ENCODE measurements around the gene LCE1A. TPM values are rescaled to one million over a fixed set of nuclear protein-coding genes. Genes with fewer than 3 reads are reported as not detected.
A peak's percentile ranks its signal among the peaks of the same experiment; 100 is the strongest.

Gene LCE1A
- polyA plus RNA-seq, 1 donor (not counting 4 experiments of a cell fraction or from before 2014, with no cell fraction given), result not detected

- TF ChIP-seq EZH2 (IDR thresholded peaks at IDR 0.05; ENCODE audit: low read length) (no peak), CTCF (optimal IDR thresholded peaks at IDR 0.05 in 1 of 3, IDR thresholded peaks at IDR 0.05 in 1 of 3, conservative IDR thresholded peaks at IDR 0.05 in 1 of 3; ENCODE audit: extremely low read depth in 1 of 3, insufficient read depth in 2 of 3, low read length in 3 of 3) (no peak)
Measured at GRCh38 chr1:152811050-152811449, 16.2 kb upstream of the LCE1A start.

GRCh38 chr1:152811671-152812070 is 15.6 kb upstream of the LCE1A start, which contains the start of gene LCE1B:
LCE1B (plus strand) TSS chr1:152811971; CDS start chr1:152812447, 476 bp downstream.
- H3K36me3 ChIP-seq (ENCODE audit: control insufficient read depth in 2 of 2, extremely low read depth in 1 of 2, insufficient read depth in 2 of 2, low read length in 2 of 2), result no peaks in the 10 kb centered on the region
- FAIRE-seq (peak; percentile 58), DNase-seq (ENCODE audit: low read depth, low spot score) (no peak)
- H3K27me3 ChIP-seq (ENCODE audit: control insufficient read depth, extremely low read depth, insufficient read depth, low read length), result no peaks in the 10 kb centered on the region
- peak within 1 kb of the TSS; percentile 25 for H3K4me2 ChIP-seq (ENCODE audit: control insufficient read depth, extremely low read depth, insufficient read depth, low read depth, low read length)
- H3K9me1 ChIP-seq (ENCODE audit: control insufficient read depth, extremely low read depth, insufficient read depth, low read length), result no peaks in the 10 kb centered on the region
- H3K79me2 ChIP-seq (ENCODE audit: control insufficient read depth, insufficient read depth, low read length), result no peaks in the 10 kb centered on the region
- H2AFZ ChIP-seq (ENCODE audit: control insufficient read depth, low read length), result peak within 1 kb of the TSS; percentile 24
- H3K9ac ChIP-seq (ENCODE audit: control insufficient read depth, extremely low read depth, insufficient read depth, low read length), result no peak within 1 kb of the TSS
- H3K4me3 ChIP-seq (ENCODE audit: control insufficient read depth in 2 of 3, extremely low read depth in 1 of 3, insufficient read depth in 2 of 3, low read depth in 1 of 3, low read length in 3 of 3), result no peak within 1 kb of the TSS
- no peaks in the 10 kb centered on the region for H3K9me3 ChIP-seq (ENCODE audit: control insufficient read depth, low read depth, low read length)
- no peak for TF ChIP-seq CTCF (optimal IDR thresholded peaks at IDR 0.05 in 1 of 3, IDR thresholded peaks at IDR 0.05 in 1 of 3, conservative IDR thresholded peaks at IDR 0.05 in 1 of 3; ENCODE audit: extremely low read depth in 1 of 3, insufficient read depth in 2 of 3, low read length in 3 of 3)
- TF ChIP-seq EZH2 (IDR thresholded peaks at IDR 0.05; ENCODE audit: low read length), result no peak
- no peaks in the 10 kb centered on the region for H4K20me1 ChIP-seq (ENCODE audit: control insufficient read depth, extremely low read depth, insufficient read depth, low read length)
- peaks cover 14% of the 10 kb centered on the region for H3K4me1 ChIP-seq (ENCODE audit: control insufficient read depth, extremely low read depth, insufficient read depth, low read length)
- dilution Hi-C loops (cut with MboI; ENCODE audit: extremely low pct_ligation_motif_present, low sequenced_read_pairs), result no loop called here
- H3K27ac ChIP-seq (ENCODE audit: control insufficient read depth, insufficient read depth, low read length), result no peak within 1 kb of the TSS

More at GRCh38 chr1:152811050-152811449, 16.2 kb upstream of the LCE1A start:
- H2AFZ ChIP-seq (ENCODE audit: control insufficient read depth, low read length), result peak overlapping the region; percentile 24
- FAIRE-seq (peak; percentile 93), DNase-seq (ENCODE audit: low read depth, low spot score) (no peak)
- no peaks in the 10 kb centered on the region for H3K79me2 ChIP-seq (ENCODE audit: control insufficient read depth, insufficient read depth, low read length)
- H3K9me3 ChIP-seq (ENCODE audit: control insufficient read depth, low read depth, low read length), result no peaks in the 10 kb centered on the region
- peak overlapping the region; percentile 25 for H3K4me2 ChIP-seq (ENCODE audit: control insufficient read depth, extremely low read depth, insufficient read depth, low read depth, low read length)
- no peak overlapping the region for H3K9ac ChIP-seq (ENCODE audit: control insufficient read depth, extremely low read depth, insufficient read depth, low read length)
- H3K27me3 ChIP-seq (ENCODE audit: control insufficient read depth, extremely low read depth, insufficient read depth, low read length), result no peaks in the 10 kb centered on the region
- H4K20me1 ChIP-seq (ENCODE audit: control insufficient read depth, extremely low read depth, insufficient read depth, low read length), result no peaks in the 10 kb centered on the region
- dilution Hi-C loops (cut with MboI; ENCODE audit: extremely low pct_ligation_motif_present, low sequenced_read_pairs), result no loop called here
- H3K27ac ChIP-seq (ENCODE audit: control insufficient read depth, insufficient read depth, low read length), result no peak overlapping the region
- H3K4me3 ChIP-seq (ENCODE audit: control insufficient read depth in 2 of 3, extremely low read depth in 1 of 3, insufficient read depth in 2 of 3, low read depth in 1 of 3, low read length in 3 of 3), result no peak overlapping the region
- peaks cover 20% of the 10 kb centered on the region for H3K4me1 ChIP-seq (ENCODE audit: control insufficient read depth, extremely low read depth, insufficient read depth, low read length)
- no peaks in the 10 kb centered on the region for H3K9me1 ChIP-seq (ENCODE audit: control insufficient read depth, extremely low read depth, insufficient read depth, low read length)
- no peaks in the 10 kb centered on the region for H3K36me3 ChIP-seq (ENCODE audit: control insufficient read depth in 2 of 2, extremely low read depth in 1 of 2, insufficient read depth in 2 of 2, low read length in 2 of 2)
